ENCODE data around the gene C2CD4D. TPM values are rescaled to one million over a fixed set of nuclear protein-coding genes. Genes with fewer than 3 reads are reported as not detected.

C2CD4D gene
- total and polyA plus RNA-seq, 2 donors (not counting 1 experiment from before 2014, with no cell fraction given) = not detected

- Histone ChIP-seq H3K9me3 (ENCODE audit: control insufficient read depth, insufficient read depth, low read depth, low read length) (no peaks in the 10 kb centered on the region), H3K4me2 (ENCODE audit: extremely low read depth, insufficient read depth, low read length) (no peak overlapping the region), H4K20me1 (ENCODE audit: control insufficient read depth, extremely low read depth, insufficient read depth, low read length) (no peaks in the 10 kb centered on the region), H3K36me3 (ENCODE audit: control insufficient read depth, insufficient read depth, low read length) (no peaks in the 10 kb centered on the region), H3K4me1 (ENCODE audit: control insufficient read depth, extremely low read depth, insufficient read depth, low read length) (no peaks in the 10 kb centered on the region), H3K79me2 (ENCODE audit: control insufficient read depth, insufficient read depth, low read length) (no peaks in the 10 kb centered on the region), H2AFZ (ENCODE audit: low read length) (no peak overlapping the region), H3K9ac (ENCODE audit: insufficient read depth, low read length) (no peak overlapping the region), H3K27ac (ENCODE audit: insufficient read depth, low read length) (no peak overlapping the region), H3K27me3 (ENCODE audit: control insufficient read depth, insufficient read depth, low read length) (peaks cover 15% of the 10 kb centered on the region), H3K4me3 (replicated peaks in 1 of 4; ENCODE audit: control extremely low read depth in 1 of 4, insufficient read depth in 1 of 4, low read depth in 3 of 4, low read length in 4 of 4) (no peak overlapping the region)
- TF ChIP-seq CTCF (conservative IDR thresholded peaks at IDR 0.05 in 1 of 2, IDR thresholded peaks at IDR 0.05 in 1 of 2; ENCODE audit: low read depth in 1 of 2, low read length in 2 of 2) = no peak
- TF ChIP-seq EZH2 (IDR thresholded peaks at IDR 0.05; ENCODE audit: low read length, missing control alignments) = no peak
- no peak for DNase-seq (ENCODE audit: low read depth in 2 of 2)
Observed at GRCh38 chr1:151820940-151821339, 18.7 kb downstream of the C2CD4D start.

GRCh38 chr1:151819976-151820623 lies 19.5 kb downstream of the C2CD4D start:
- no peak overlapping the region for H3K9ac ChIP-seq (ENCODE audit: insufficient read depth, low read length)
- no peaks in the 10 kb centered on the region for H4K20me1 ChIP-seq (ENCODE audit: control insufficient read depth, extremely low read depth, insufficient read depth, low read length)
- no peak overlapping the region for H3K4me2 ChIP-seq (ENCODE audit: extremely low read depth, insufficient read depth, low read length)
- DNase-seq (ENCODE audit: low read depth in 2 of 2) = no peak
- peaks cover 14% of the 10 kb centered on the region for H3K27me3 ChIP-seq (ENCODE audit: control insufficient read depth, insufficient read depth, low read length)
- no peak overlapping the region for H2AFZ ChIP-seq (ENCODE audit: low read length)
- no peaks in the 10 kb centered on the region for H3K36me3 ChIP-seq (ENCODE audit: control insufficient read depth, insufficient read depth, low read length)
- H3K4me1 ChIP-seq (ENCODE audit: control insufficient read depth, extremely low read depth, insufficient read depth, low read length) = no peaks in the 10 kb centered on the region
- no peak overlapping the region for H3K4me3 ChIP-seq (replicated peaks in 1 of 4; ENCODE audit: control extremely low read depth in 1 of 4, insufficient read depth in 1 of 4, low read depth in 3 of 4, low read length in 4 of 4)
- no peaks in the 10 kb centered on the region for H3K79me2 ChIP-seq (ENCODE audit: control insufficient read depth, insufficient read depth, low read length)
- no peak overlapping the region for H3K27ac ChIP-seq (ENCODE audit: insufficient read depth, low read length)
- TF ChIP-seq CTCF (conservative IDR thresholded peaks at IDR 0.05 in 1 of 2, IDR thresholded peaks at IDR 0.05 in 1 of 2; ENCODE audit: low read depth in 1 of 2, low read length in 2 of 2) = no peak
- no peaks in the 10 kb centered on the region for H3K9me3 ChIP-seq (ENCODE audit: control insufficient read depth, insufficient read depth, low read depth, low read length)

- Histone ChIP-seq H3K27ac (ENCODE audit: insufficient read depth, low read length) (no peak overlapping the region), H3K4me3 (replicated peaks in 1 of 4; ENCODE audit: control extremely low read depth in 1 of 4, insufficient read depth in 1 of 4, low read depth in 3 of 4, low read length in 4 of 4) (no peak overlapping the region), H2AFZ (ENCODE audit: low read length) (no peak overlapping the region), H3K27me3 (ENCODE audit: control insufficient read depth, insufficient read depth, low read length) (peaks cover 17% of the 10 kb centered on the region), H3K9me3 (ENCODE audit: control insufficient read depth, insufficient read depth, low read depth, low read length) (no peaks in the 10 kb centered on the region), H3K4me2 (ENCODE audit: extremely low read depth, insufficient read depth, low read length) (no peak overlapping the region), H3K9ac (ENCODE audit: insufficient read depth, low read length) (no peak overlapping the region), H3K36me3 (ENCODE audit: control insufficient read depth, insufficient read depth, low read length) (no peaks in the 10 kb centered on the region), H3K79me2 (ENCODE audit: control insufficient read depth, insufficient read depth, low read length) (no peaks in the 10 kb centered on the region), H4K20me1 (ENCODE audit: control insufficient read depth, extremely low read depth, insufficient read depth, low read length) (no peaks in the 10 kb centered on the region), H3K4me1 (ENCODE audit: control insufficient read depth, extremely low read depth, insufficient read depth, low read length) (no peaks in the 10 kb centered on the region)
- no peak for TF ChIP-seq EZH2 (IDR thresholded peaks at IDR 0.05; ENCODE audit: low read length, missing control alignments)
- no peak for TF ChIP-seq CTCF (conservative IDR thresholded peaks at IDR 0.05 in 1 of 2, IDR thresholded peaks at IDR 0.05 in 1 of 2; ENCODE audit: low read depth in 1 of 2, low read length in 2 of 2)
- no peak for DNase-seq (ENCODE audit: low read depth in 2 of 2)
Observed at GRCh38 chr1:151819227-151819835, 20.3 kb downstream of the C2CD4D start.
